HEK293T (cell line): ENCODE results near the gene SMG6.

Experiments
- FOXA1 ChIP-seq: fragments of 450-650 bp; IDR thresholded peaks from 2 replicates; pipeline ENCODE4 v1.6.1; 2016; ENCODE audit warnings: mild to moderate bottlenecking
- SP1 ChIP-seq: fragments of 450-650 bp; IDR thresholded peaks from 2 replicates; pipeline ENCODE4 v1.6.1; 2017
- SUZ12 ChIP-seq: fragments of 450-650 bp; IDR thresholded peaks from 2 replicates; pipeline ENCODE4 v1.6.1; 2016; ENCODE audit warnings: mild to moderate bottlenecking

- TF ChIP-seq SUZ12 (no peak), SP1 (no peak), FOXA1 (no peak)
Measured at GRCh38 chr17:2191227-2191626, 112.4 kb downstream of the SMG6 start.
